Body of pancreas (tissue), 4 donors: Measurements from ENCODE around the gene NOP58. TPM values are rescaled to one million over a fixed set of nuclear protein-coding genes. Genes with fewer than 3 reads are reported as not detected.
"Not testable (repeated sequence)": the region's sequence is repeated elsewhere in the genome, so short reads cannot be mapped to it uniquely, and the experiment has no call there.

Experiments used
- ATAC-seq: fragments of 150-250 bp; one replicate; pipeline ENCODE4 v1.9.1; 2016
- DNase-seq, 4 donors: peaks; one replicate each; pipeline ENCODE4 v3.0.0-alpha.2; 2019
- H3K27ac ChIP-seq, 4 donors: fragments of 200-600 bp; sonication (generic); 1 replicate in 3 of 4; 2 replicates in 1 of 4; pipeline versions ENCODE4 v1.5.1 to v1.6.1; 2016 to 2019; ENCODE audit warnings: mild to moderate bottlenecking in 1 of 4, mixed read lengths in 1 of 4, moderate library complexity in 1 of 4
- H3K27me3 ChIP-seq, 2 donors: fragments of 200-600 bp; sonication (generic); one replicate each; pipeline ENCODE4 v1.6.0; 2016; ENCODE audit warnings: mild to moderate bottlenecking in 1 of 2
- H3K36me3 ChIP-seq, 2 donors: fragments of 200-600 bp; sonication (generic); replicated peaks in 1 of 2; 2 replicates each; pipeline ENCODE4 v1.5.1; 2016; ENCODE audit warnings: low read depth in 2 of 2; ENCODE audit not compliant: insufficient read depth in 1 of 2
- H3K4me1 ChIP-seq: fragments of 200-600 bp; sonication (generic); one replicate; pipeline ENCODE4 v1.6.0; 2016
- H3K4me3 ChIP-seq, 2 donors: fragments of 200-600 bp; sonication (generic); 1 replicate in 1 of 2; 2 replicates in 1 of 2; pipeline ENCODE4 v1.5.1; 2016 to 2019
- H3K9me3 ChIP-seq, 3 donors: fragments of 200-600 bp; sonication (generic); 1 replicate in 2 of 3; 2 replicates in 1 of 3; pipeline ENCODE4 v1.5.1; 2016
- CTCF ChIP-seq, 7 experiments: fragments of 450-650 bp in 4 of 7; fragments of 200-600 bp in 3 of 7; sonication (generic) in 3 of 7; IDR thresholded peaks; one replicate each; pipeline ENCODE4 v1.5.1; 2016 to 2019; ENCODE audit warnings: antibody characterized with exemption in 7 of 7
- POLR2A ChIP-seq, 3 donors: fragments of 450-650 bp; IDR thresholded peaks; one replicate each; pipeline ENCODE4 v1.6.1; 2016; ENCODE audit warnings: antibody characterized with exemption in 3 of 3, mild to moderate bottlenecking in 2 of 3
- WGBS, 2 donors: methylation state at CpG; one replicate each; pipeline ENCODE4 v1.1.5; 2017; 5-methylcytosine and 5-hydroxymethylcytosine counted together
- intact Hi-C: fragments of 100-400 bp; cut with DNase I; formaldehyde crosslinking; loops from one replicate; pipeline ENCODE4 v1.15.1; 2023
- total RNA-seq, 2 donors: library from RNA; depleted of rRNA; stranded (reverse); fragments of >200 nt; gene quantifications; one replicate each; pipeline ENCODE4 v1.1.0, GENCODE V29; 2016

Gene NOP58
- total RNA-seq, 2 donors from 2014 or later: 70.2 to 93.4 TPM

DNA sequence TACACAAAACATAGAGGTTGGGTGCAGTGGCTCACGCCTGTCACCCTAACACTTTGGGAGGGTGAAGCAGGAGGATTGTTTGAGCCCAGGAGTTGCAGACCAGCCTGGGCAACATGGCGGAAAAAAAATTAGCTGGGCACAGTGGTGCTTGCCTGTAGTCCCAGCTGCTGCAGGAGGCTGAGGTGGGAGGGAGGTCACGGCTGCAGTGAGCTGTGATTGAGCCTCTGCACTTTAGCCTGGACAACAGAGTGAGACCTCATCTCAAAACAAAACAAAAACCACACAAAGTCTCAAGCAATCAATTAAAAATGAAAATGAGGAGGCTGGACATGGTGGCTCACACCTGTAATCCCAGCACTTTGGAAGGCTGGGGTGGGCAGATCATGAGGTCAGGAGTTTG lies 4.9 kb downstream of the NOP58 start:
- Histone ChIP-seq H3K27ac (no peak overlapping the region), H3K9me3 (no peaks in the 10 kb centered on the region), H3K27me3 (no peaks in the 10 kb centered on the region), H3K4me1 (peaks cover 35% of the 10 kb centered on the region), H3K4me3 (no peak overlapping the region), H3K36me3 (peaks cover 0 to under 1% of the 10 kb centered on the region in 2 donors)
- no peak for ATAC-seq
- intact Hi-C loops: no loop called here
- TF ChIP-seq POLR2A (IDR thresholded peaks at IDR 0.05) (no peak), CTCF (IDR thresholded peaks at IDR 0.05) (no peak)
- no peak for DNase-seq
- WGBS, 2 donors: 42 to 70% methylated on average over 3 of the region's 3 CpGs

DNA sequence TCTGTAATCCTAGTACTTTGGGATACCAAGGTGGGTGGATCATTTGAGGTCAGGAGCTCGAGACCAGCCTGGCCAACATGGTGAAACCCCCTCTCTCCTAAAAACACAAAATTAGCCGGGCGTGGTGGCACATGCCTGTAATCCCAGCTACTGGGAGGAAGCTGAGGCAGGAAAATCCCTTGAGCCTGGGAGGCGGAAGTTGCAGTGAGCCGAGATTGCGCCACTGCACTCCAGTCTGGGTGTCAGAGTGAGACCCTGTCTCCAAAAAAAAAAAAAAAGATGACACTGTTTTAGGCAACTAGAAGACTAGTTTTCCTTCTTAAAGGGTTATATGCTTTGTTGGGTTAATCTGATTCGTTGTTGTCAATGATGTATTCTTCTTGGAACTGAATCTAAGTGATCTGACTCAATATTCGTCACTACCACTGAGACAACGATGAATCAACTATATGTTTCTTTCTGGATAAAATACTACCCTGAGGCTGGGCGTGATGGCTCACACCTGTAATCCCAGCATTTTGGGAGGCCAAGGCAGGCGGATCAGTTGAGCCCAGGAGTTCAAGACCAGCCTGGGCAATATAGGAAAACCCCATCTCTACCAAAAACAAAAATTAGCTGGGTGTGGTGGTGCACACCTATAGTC lies 10.6 kb downstream of the NOP58 start:
- H3K4me3 ChIP-seq, intact Hi-C loops, H3K27ac ChIP-seq, DNase-seq, H3K36me3 ChIP-seq, H3K27me3 ChIP-seq, H3K9me3 ChIP-seq, ATAC-seq: not testable (repeated sequence)
- H3K4me1 ChIP-seq: peaks cover 20% of the 10 kb centered on the region
- 88 to 96% methylated on average over 10 to 11 of the region's 11 CpGs for WGBS, 2 donors

GRCh38 chr2:202278036-202278760 lies 12.6 kb downstream of the NOP58 start:
- Histone ChIP-seq H3K9me3 (no peaks in the 10 kb centered on the region), H3K4me1 (peaks cover 20% of the 10 kb centered on the region), H3K4me3 (no peak overlapping the region), H3K27me3 (no peaks in the 10 kb centered on the region), H3K36me3 (peaks cover 7 to 18% of the 10 kb centered on the region in 2 donors), H3K27ac (peak overlapping the region in 1 of 4 donors; percentile 18)
- TF ChIP-seq POLR2A (IDR thresholded peaks at IDR 0.05) (no peak), CTCF (IDR thresholded peaks at IDR 0.05) (no peak)
- intact Hi-C loops: no loop called here
- ATAC-seq: no peak
- DNase-seq: no peak
- 60 to 75% methylated on average over 6 of the region's 6 CpGs for WGBS, 2 donors

- no peak for TF ChIP-seq POLR2A (IDR thresholded peaks at IDR 0.05)
- TF ChIP-seq CTCF (IDR thresholded peaks at IDR 0.05): peak; percentile 11 to 43 (median 32)
- Histone ChIP-seq H3K27me3 (no peaks in the 10 kb centered on the region), H3K9me3 (no peaks in the 10 kb centered on the region), H3K4me1 (peaks cover 20% of the 10 kb centered on the region), H3K27ac (no peak overlapping the region), H3K4me3 (no peak overlapping the region), H3K36me3 (peaks cover 7 to 24% of the 10 kb centered on the region in 2 donors)
- peak; percentile 56 for ATAC-seq
- intact Hi-C loops: no loop called here
- WGBS, 2 donors: 31 to 42% methylated on average over 1 of the region's 1 CpG
- DNase-seq: no peak
Observed at GRCh38 chr2:202278944-202279343, 13.4 kb downstream of the NOP58 start.

DNA sequence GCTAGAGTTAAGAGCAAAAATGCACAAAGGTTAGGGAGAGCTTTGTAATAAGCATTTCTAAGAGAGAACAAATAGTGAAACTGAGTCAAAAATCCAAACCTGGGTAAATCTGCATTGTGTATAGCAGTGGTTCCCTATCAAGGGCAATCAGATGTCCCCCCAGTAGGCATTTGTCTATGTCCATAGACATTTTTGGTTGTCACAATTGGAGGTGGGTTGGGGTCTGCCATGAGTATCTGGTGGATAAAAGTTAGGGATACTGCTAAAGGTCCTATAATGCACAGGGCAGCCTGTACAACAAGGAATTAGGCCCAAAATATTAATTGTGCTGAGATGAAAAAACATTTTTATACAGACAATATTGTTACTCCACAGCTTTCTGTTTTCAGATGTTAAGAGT lies 21.0 kb downstream of the NOP58 start:
- no peak for ATAC-seq
- TF ChIP-seq CTCF (IDR thresholded peaks at IDR 0.05) (no peak), POLR2A (IDR thresholded peaks at IDR 0.05) (no peak)
- DNase-seq: no peak
- no peaks in the 10 kb centered on the region for H3K4me1 ChIP-seq
- H3K9me3 ChIP-seq: no peaks in the 10 kb centered on the region
- no peak overlapping the region for H3K27ac ChIP-seq
- peaks cover 13 to 60% of the 10 kb centered on the region in 2 donors for H3K36me3 ChIP-seq
- no peaks in the 10 kb centered on the region for H3K27me3 ChIP-seq
- intact Hi-C loops: no loop called here
- H3K4me3 ChIP-seq: no peak overlapping the region
